HG02970 (cell line): ENCODE results near the gene GFY.
"Not testable (repeated sequence)": the region's sequence is repeated elsewhere in the genome, so short reads cannot be mapped to it uniquely, and the experiment has no call there.

Source experiments
- ATAC-seq: cut with Tn5 transposase; IDR thresholded peaks from one replicate; pipeline ENCODE4 v1.9.1; 2021; ENCODE audit warnings: mild to moderate bottlenecking, moderate library complexity, moderate number of reproducible peaks; ENCODE audit not compliant: unreplicated experiment, low FRiP score

The GFY gene

GRCh38 chr19:49463960-49464740 is 39.0 kb downstream of the GFY start:
- no peak for ATAC-seq

- no peak for ATAC-seq
Observed at GRCh38 chr19:49465371-49465770, 40.2 kb downstream of the GFY start.

GRCh38 chr19:49468199-49468598 is 43.0 kb downstream of the GFY start:
- no peak for ATAC-seq

GRCh38 chr19:49468746-49469447 is 43.7 kb downstream of the GFY start:
- peak; percentile 45 for ATAC-seq

- no peak for ATAC-seq
Observed at GRCh38 chr19:49469828-49470614, 44.8 kb downstream of the GFY start.

DNA sequence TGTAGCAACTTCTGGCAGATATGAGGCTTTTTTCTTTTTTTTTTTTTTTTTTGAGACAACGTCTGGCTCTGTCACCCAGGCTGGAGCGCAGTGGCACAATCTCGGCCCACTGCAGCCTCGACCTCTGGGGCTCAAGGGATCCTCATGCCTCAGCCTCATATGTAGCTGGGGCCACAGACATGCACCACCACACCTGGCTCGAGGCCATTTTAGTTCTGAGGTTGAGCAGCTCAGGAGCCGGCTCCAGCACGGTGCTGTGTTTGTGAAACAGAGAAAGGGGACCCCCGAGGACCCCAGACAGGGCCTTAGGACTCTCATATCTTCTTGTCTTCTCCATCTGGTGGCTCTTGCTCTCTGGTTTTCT is 45.4 kb downstream of the GFY start:
- ATAC-seq, result no peak

DNA sequence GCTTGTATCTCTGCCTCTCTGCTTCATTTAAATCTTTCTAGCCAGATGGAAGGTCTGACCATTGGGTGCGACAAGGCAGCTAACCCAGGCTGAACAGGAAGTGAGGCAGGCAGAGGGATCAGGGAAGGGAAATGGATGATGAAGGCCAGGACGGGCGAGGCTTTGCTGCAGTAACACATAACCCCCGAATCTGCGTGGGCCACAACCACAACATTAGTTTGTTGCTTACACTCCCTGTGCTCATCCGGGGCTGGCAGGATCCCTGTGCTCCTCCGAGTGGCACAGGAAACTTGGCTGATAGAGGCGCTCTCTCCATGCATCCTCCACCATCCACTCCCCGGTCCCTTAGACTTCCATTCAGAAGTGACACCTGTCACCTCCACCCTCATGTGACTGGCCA is 47.7 kb downstream of the GFY start:
- ATAC-seq, result no peak

- not testable (repeated sequence) for ATAC-seq
Observed at GRCh38 chr19:49473501-49473867, 48.3 kb downstream of the GFY start.

GRCh38 chr19:49473868-49474541 is 48.8 kb downstream of the GFY start, which contains the start of gene FLT3LG:
FLT3LG (plus strand) TSS chr19:49474215; CDS start chr19:49474640, 425 bp downstream.
- peak; percentile 73 for ATAC-seq

GRCh38 chr19:49474542-49474924 is 49.3 kb downstream of the GFY start:
- ATAC-seq, result no peak

DNA sequence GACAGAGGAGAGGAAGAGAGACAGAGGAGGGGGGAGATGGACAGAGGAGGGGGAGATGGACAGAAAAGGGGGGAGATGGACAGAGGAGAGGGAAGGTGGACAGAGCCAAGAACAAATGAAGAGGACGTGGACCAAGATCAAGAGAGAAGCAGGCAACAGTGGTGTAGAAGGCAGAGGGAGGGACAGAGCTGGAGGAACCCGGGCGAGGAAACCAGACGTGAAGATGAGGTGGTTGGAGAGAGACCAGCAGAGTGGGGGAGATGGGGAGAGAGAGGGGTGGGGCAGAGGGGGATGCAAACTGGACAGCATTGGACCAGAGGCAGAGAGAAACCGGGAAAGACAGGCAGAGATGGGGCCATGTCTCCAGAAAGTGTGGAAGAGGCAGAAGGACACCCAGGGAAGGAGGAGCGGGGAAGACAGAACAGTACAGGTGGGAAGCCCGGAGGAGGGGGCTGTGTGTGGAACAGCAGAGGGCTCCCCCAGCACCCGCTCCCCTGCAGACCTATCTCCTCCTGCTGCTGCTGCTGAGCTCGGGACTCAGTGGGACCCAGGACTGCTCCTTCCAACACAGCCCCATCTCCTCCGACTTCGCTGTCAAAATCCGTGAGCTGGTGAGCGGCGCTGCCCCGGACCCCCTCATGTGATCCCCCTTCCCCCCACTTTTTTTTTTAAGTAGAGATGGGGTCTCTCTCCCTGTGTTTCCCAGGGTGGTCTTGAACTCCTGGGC is 50.2 kb downstream of the GFY start:
- no peak for ATAC-seq

DNA sequence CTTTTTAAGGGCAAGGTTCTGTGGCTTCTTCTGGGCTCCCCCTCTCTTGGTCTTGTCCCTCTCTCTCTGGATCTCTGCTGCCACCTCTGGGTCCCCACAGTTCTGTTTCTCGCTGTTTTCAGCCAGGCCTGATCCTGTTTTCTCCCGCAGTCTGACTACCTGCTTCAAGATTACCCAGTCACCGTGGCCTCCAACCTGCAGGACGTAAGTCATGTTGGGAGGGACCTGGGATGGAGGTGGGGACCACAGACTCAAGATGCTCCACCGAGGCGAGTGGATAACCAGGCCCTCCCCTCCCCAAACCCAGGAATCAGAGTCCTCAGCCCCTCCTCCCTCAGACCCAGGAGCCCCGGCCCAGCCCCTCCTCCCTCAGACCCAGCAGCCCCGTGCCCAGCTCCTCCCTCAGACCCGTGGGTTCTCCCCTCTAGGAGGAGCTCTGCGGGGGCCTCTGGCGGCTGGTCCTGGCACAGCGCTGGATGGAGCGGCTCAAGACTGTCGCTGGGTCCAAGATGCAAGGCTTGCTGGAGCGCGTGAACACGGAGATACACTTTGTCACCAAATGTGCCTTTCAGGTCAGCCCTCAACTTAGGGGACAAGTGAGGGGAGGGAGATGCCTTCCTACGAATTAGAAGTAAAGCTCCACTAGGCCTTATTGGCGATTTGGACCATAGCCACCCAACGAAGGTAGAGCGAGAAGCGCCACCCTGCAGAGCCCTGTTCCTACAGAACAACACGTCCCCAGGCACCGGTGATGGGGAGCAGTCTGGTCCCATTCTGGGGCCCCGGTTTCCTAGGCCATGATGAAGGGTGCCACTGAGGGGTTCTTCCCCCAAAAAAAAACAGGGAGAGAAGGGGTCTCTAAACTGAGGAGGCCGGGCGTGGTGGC is 51.0 kb downstream of the GFY start:
- ATAC-seq, result no peak
